Glutamatergic neuron (in vitro differentiated cells): ENCODE measurements around the gene VEGFA. TPM values are rescaled to one million over a fixed set of nuclear protein-coding genes. Genes with fewer than 3 reads are reported as not detected.

ENCODE experiments used
- DNase-seq: peaks from one replicate; pipeline ENCODE4 v3.0.0; 2022
- H3K27ac Mint-ChIP-seq: one replicate; pipeline ENCODE4 v1.8.0; 2020; ENCODE audit warnings: mild to moderate bottlenecking, mixed read lengths, inconsistent platforms; ENCODE audit not compliant: unreplicated experiment
- H3K27me3 Mint-ChIP-seq: one replicate; pipeline ENCODE4 v1.8.0; 2020; ENCODE audit warnings: mild to moderate bottlenecking, moderate library complexity, mixed read lengths, inconsistent platforms; ENCODE audit not compliant: unreplicated experiment
- H3K36me3 Mint-ChIP-seq: one replicate; pipeline ENCODE4 v1.8.0; 2020; ENCODE audit warnings: mild to moderate bottlenecking, mixed read lengths, inconsistent platforms; ENCODE audit not compliant: unreplicated experiment
- H3K4me1 Mint-ChIP-seq: one replicate; pipeline ENCODE4 v1.8.0; 2020; ENCODE audit warnings: mild to moderate bottlenecking, low read depth, mixed read lengths, inconsistent platforms; ENCODE audit not compliant: unreplicated experiment
- H3K4me3 Mint-ChIP-seq: one replicate; pipeline ENCODE4 v1.8.0; 2020; ENCODE audit warnings: mild to moderate bottlenecking, mixed read lengths, inconsistent platforms; ENCODE audit not compliant: unreplicated experiment
- H3K9me3 Mint-ChIP-seq: one replicate; pipeline ENCODE4 v1.8.0; 2020; ENCODE audit warnings: mild to moderate bottlenecking, moderate library complexity, mixed read lengths, inconsistent platforms; ENCODE audit not compliant: unreplicated experiment
- total RNA-seq: library from RNA; stranded (reverse); fragmentation: NEBNext Ultra II Directional; extraction: Animal tissue kit (Norgen Biotek cat#: 25700); gene quantifications from one replicate; pipeline ENCODE4 v1.2.1, GENCODE V29; 2021; ENCODE audit not compliant: unreplicated experiment
- TF ChIP-seq, protein P1 (sequence below): fragments of 200-600 bp; sonication (generic); IDR thresholded peaks from one replicate; pipeline ENCODE4 v1.5.0; 2021; ENCODE audit not compliant: partially characterized antibody, unreplicated experiment

Gene VEGFA
- total RNA-seq, 1 donor from 2014 or later, result 21.6 TPM

DNA sequence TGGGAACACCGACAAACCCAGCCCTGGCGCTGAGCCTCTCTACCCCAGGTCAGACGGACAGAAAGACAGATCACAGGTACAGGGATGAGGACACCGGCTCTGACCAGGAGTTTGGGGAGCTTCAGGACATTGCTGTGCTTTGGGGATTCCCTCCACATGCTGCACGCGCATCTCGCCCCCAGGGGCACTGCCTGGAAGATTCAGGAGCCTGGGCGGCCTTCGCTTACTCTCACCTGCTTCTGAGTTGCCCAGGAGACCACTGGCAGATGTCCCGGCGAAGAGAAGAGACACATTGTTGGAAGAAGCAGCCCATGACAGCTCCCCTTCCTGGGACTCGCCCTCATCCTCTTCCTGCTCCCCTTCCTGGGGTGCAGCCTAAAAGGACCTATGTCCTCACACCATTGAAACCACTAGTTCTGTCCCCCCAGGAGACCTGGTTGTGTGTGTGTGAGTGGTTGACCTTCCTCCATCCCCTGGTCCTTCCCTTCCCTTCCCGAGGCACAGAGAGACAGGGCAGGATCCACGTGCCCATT is 15.3 kb downstream of the VEGFA start:
- Mint-ChIP-seq H3K9me3 (peaks cover 3% of the 10 kb centered on the region), H3K27me3 (peaks cover 7% of the 10 kb centered on the region), H3K4me1 (peaks cover 7% of the 10 kb centered on the region), H3K4me3 (no peak overlapping the region), H3K27ac (no peak overlapping the region), H3K36me3 (no peaks in the 10 kb centered on the region)
- TF ChIP-seq, protein P1, sequence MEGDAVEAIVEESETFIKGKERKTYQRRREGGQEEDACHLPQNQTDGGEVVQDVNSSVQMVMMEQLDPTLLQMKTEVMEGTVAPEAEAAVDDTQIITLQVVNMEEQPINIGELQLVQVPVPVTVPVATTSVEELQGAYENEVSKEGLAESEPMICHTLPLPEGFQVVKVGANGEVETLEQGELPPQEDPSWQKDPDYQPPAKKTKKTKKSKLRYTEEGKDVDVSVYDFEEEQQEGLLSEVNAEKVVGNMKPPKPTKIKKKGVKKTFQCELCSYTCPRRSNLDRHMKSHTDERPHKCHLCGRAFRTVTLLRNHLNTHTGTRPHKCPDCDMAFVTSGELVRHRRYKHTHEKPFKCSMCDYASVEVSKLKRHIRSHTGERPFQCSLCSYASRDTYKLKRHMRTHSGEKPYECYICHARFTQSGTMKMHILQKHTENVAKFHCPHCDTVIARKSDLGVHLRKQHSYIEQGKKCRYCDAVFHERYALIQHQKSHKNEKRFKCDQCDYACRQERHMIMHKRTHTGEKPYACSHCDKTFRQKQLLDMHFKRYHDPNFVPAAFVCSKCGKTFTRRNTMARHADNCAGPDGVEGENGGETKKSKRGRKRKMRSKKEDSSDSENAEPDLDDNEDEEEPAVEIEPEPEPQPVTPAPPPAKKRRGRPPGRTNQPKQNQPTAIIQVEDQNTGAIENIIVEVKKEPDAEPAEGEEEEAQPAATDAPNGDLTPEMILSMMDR, result no peak
- no peak for DNase-seq

DNA sequence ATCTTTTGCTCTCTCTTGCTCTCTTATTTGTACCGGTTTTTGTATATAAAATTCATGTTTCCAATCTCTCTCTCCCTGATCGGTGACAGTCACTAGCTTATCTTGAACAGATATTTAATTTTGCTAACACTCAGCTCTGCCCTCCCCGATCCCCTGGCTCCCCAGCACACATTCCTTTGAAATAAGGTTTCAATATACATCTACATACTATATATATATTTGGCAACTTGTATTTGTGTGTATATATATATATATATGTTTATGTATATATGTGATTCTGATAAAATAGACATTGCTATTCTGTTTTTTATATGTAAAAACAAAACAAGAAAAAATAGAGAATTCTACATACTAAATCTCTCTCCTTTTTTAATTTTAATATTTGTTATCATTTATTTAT is 15.9 kb downstream of the VEGFA start:
- TF ChIP-seq, protein P1, result no peak
- Mint-ChIP-seq H3K9me3 (peaks cover 3% of the 10 kb centered on the region), H3K27me3 (peaks cover 7% of the 10 kb centered on the region), H3K4me1 (peaks cover 7% of the 10 kb centered on the region), H3K4me3 (no peak overlapping the region), H3K36me3 (no peaks in the 10 kb centered on the region), H3K27ac (no peak overlapping the region)
- DNase-seq, result no peak

DNA sequence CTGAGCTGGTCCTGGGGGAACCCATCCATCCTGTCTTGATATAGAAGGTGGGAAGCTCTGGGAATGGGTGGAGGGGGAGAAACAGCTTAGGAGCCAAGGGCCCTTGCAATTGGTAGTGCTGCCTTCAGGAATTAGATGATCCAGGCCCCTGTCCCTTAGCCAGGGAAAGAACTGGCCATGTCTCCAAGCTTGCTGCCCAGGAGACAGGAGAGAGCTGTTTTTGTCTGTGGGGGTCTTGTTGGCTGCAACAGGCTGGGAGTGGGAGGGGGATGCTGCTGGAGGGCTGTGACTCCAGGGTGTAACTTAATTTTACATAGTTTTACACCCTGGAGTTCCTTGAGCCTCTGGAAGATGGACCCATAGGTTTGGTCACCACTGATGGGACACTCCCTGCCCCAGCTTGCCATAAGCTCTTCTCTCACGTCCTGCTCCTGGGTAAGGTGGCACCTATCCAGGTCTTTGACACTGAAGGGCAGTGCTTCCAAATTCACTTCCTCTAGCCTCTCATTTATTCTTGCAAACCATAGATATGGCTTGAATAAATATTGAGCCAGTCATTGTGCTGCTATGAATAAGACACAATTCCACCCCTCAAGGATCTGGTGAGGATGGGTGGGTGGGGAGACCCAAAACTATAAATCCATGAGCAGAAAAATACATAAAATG is 16.8 kb downstream of the VEGFA start:
- Mint-ChIP-seq H3K4me1 (peaks cover 5% of the 10 kb centered on the region), H3K27ac (no peak overlapping the region), H3K27me3 (peaks cover 4% of the 10 kb centered on the region), H3K9me3 (peaks cover 5% of the 10 kb centered on the region), H3K4me3 (no peak overlapping the region), H3K36me3 (no peaks in the 10 kb centered on the region)
- DNase-seq, result no peak
- TF ChIP-seq, protein P1, result no peak

DNA sequence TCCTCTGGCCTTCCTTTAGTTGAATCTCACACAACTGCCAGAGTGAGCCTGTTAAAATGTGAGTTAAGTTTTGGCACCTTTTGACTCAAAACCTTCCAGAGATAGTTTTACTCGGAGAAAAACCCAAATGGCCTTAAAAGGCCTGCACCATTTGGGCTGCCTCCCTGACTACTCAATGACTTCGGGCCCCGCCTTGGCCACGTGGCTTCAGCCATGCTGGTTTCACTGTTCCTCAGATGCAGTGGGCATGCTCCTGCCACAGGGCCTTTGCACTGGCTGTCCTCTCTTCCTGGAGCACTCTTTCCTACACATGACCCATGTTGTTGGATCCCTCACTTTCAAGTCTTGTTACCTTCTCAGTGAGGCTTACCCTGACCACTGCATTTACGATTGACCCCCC is 18.3 kb downstream of the VEGFA start:
- TF ChIP-seq, protein P1, result no peak
- DNase-seq, result no peak
- Mint-ChIP-seq H3K9me3 (peaks cover 3% of the 10 kb centered on the region), H3K4me1 (no peaks in the 10 kb centered on the region), H3K27ac (no peak overlapping the region), H3K4me3 (no peak overlapping the region), H3K27me3 (peaks cover 3% of the 10 kb centered on the region), H3K36me3 (no peaks in the 10 kb centered on the region)

DNA sequence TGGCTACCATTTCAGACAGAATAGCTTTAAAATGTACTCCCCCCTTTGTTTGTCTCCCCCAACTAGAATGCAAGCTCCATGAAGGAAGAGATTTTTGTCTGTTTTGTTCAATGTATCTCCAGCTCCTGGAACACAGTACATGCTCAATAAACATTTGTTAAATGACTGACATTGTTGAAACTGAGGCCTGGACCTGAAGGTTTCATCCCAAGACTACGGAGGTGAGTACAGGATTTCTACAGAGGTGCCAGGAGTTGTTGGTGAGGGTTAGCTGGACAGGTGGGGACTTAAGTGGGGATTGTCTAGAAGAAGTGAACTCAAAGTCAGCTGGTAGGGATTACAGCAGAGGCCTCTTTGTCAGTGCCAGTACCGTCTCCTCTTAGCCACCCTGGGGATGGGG is 19.4 kb downstream of the VEGFA start:
- Mint-ChIP-seq H3K27ac (no peak overlapping the region), H3K4me3 (no peak overlapping the region), H3K36me3 (no peaks in the 10 kb centered on the region), H3K4me1 (peaks cover 4% of the 10 kb centered on the region), H3K9me3 (peaks cover 3% of the 10 kb centered on the region), H3K27me3 (peaks cover 3% of the 10 kb centered on the region)
- no peak for DNase-seq
- TF ChIP-seq, protein P1, result no peak
